Cardiac muscle cell (in vitro differentiated cells and primary cell): ENCODE measurements around the gene NAA20. TPM values are rescaled to one million over a fixed set of nuclear protein-coding genes. Genes with fewer than 3 reads are reported as not detected.

Experiments used
- DNase-seq, 2 donors: peaks; one replicate each; pipeline versions ENCODE4 v3.0.0 to v3.0.0-alpha.2; 2010 to 2017; ENCODE audit warnings: low read depth in 1 of 2, low spot score in 1 of 2
- H3K27ac ChIP-seq: fragments of 200-600 bp; sonication (generic); 2 replicates; pipeline ENCODE4 v1.5.1; 2016
- H3K27me3 ChIP-seq: fragments of 200-600 bp; sonication (generic); 2 replicates; pipeline ENCODE4 v1.6.0; 2016; ENCODE audit warnings: control low read depth
- H3K36me3 ChIP-seq: fragments of 200-600 bp; sonication (generic); 2 replicates; pipeline ENCODE4 v1.5.1; 2016; ENCODE audit warnings: control low read depth
- H3K4me1 ChIP-seq: fragments of 200-600 bp; sonication (generic); 2 replicates; pipeline ENCODE4 v1.8.1; 2017; ENCODE audit warnings: low read depth, mild to moderate bottlenecking, mixed run types
- H3K4me3 ChIP-seq: fragments of 200-600 bp; sonication (generic); 2 replicates; pipeline ENCODE4 v1.5.1; 2016; ENCODE audit warnings: mild to moderate bottlenecking
- H3K9me3 ChIP-seq: fragments of 200-600 bp; sonication (generic); 2 replicates; pipeline ENCODE4 v1.5.1; 2017; ENCODE audit warnings: low read depth, mild to moderate bottlenecking, control low read depth
- CTCF ChIP-seq: IDR thresholded peaks from 2 replicates; pipeline ENCODE4 v1.5.1; 2012; ENCODE audit warnings: low read depth, mild to moderate bottlenecking, low read length
- polyA plus RNA-seq: library from polyadenylated mRNA; unstranded; fragments of >200 nt; fragmentation: Nextera tagmentation; extraction: Ambion mirVana; gene quantifications from 2 replicates; pipeline ENCODE4 v1.2.1, GENCODE V29; 2016
- total RNA-seq: library from RNA; depleted of rRNA; stranded (reverse); fragments of >200 nt; gene quantifications from 2 replicates; pipeline ENCODE4 v1.2.3, GENCODE V29; 2016

NAA20 gene
- total and polyA plus RNA-seq, 2 experiments from 2014 or later = 40.6 to 142 TPM

GRCh38 chr20:20017844-20018185, 653 bp downstream of the NAA20 start:
- H3K27me3 ChIP-seq = no peaks in the 10 kb centered on the region
- peak overlapping the region; percentile 78 for H3K27ac ChIP-seq
- H3K4me1 ChIP-seq = peaks cover 17% of the 10 kb centered on the region
- no peaks in the 10 kb centered on the region for H3K36me3 ChIP-seq
- no peaks in the 10 kb centered on the region for H3K9me3 ChIP-seq
- no peak for TF ChIP-seq CTCF
- peak overlapping the region; percentile 77 for H3K4me3 ChIP-seq
- no peak for DNase-seq

GRCh38 chr20:20018366-20018765, 1.2 kb downstream of the NAA20 start:
- H3K27me3 ChIP-seq = no peaks in the 10 kb centered on the region
- H3K4me1 ChIP-seq = peaks cover 17% of the 10 kb centered on the region
- no peak overlapping the region for H3K27ac ChIP-seq
- H3K36me3 ChIP-seq = peaks cover 2% of the 10 kb centered on the region
- no peak for DNase-seq
- no peaks in the 10 kb centered on the region for H3K9me3 ChIP-seq
- no peak for TF ChIP-seq CTCF
- H3K4me3 ChIP-seq = peak overlapping the region; percentile 77

GRCh38 chr20:20019123-20019522, 2.0 kb downstream of the NAA20 start:
- Histone ChIP-seq H3K27me3 (no peaks in the 10 kb centered on the region), H3K4me1 (peaks cover 17% of the 10 kb centered on the region), H3K4me3 (no peak overlapping the region), H3K27ac (no peak overlapping the region), H3K9me3 (no peaks in the 10 kb centered on the region), H3K36me3 (peaks cover 3% of the 10 kb centered on the region)
- no peak for DNase-seq
- no peak for TF ChIP-seq CTCF

GRCh38 chr20:20020908-20021307, 3.7 kb downstream of the NAA20 start:
- H3K4me3 ChIP-seq = no peak overlapping the region
- H3K36me3 ChIP-seq = peaks cover 3% of the 10 kb centered on the region
- H3K9me3 ChIP-seq = no peaks in the 10 kb centered on the region
- no peaks in the 10 kb centered on the region for H3K27me3 ChIP-seq
- no peak overlapping the region for H3K27ac ChIP-seq
- peaks cover 10% of the 10 kb centered on the region for H3K4me1 ChIP-seq
- no peak for TF ChIP-seq CTCF
- DNase-seq = no peak

- Histone ChIP-seq H3K4me3 (no peak overlapping the region), H3K27ac (no peak overlapping the region), H3K27me3 (no peaks in the 10 kb centered on the region), H3K9me3 (no peaks in the 10 kb centered on the region), H3K4me1 (peaks cover 10% of the 10 kb centered on the region), H3K36me3 (peaks cover 7% of the 10 kb centered on the region)
- no peak for DNase-seq
- TF ChIP-seq CTCF = no peak
These were observed 4.7 kb downstream of the NAA20 start for GRCh38 chr20:20021835-20022234.

GRCh38 chr20:20022498-20022897, 5.3 kb downstream of the NAA20 start:
- Histone ChIP-seq H3K36me3 (peaks cover 14% of the 10 kb centered on the region), H3K27ac (no peak overlapping the region), H3K27me3 (no peaks in the 10 kb centered on the region), H3K4me1 (peaks cover 10% of the 10 kb centered on the region), H3K9me3 (no peaks in the 10 kb centered on the region), H3K4me3 (no peak overlapping the region)
- TF ChIP-seq CTCF = no peak
- no peak for DNase-seq
